Fibroblast of peridontal ligament (primary cell): ENCODE measurements around the gene ARL5A.

ENCODE experiments used
- DNase-seq: peaks from one replicate; pipeline ENCODE4 v3.0.0-alpha.2; 2010; ENCODE audit errors: extremely low read depth

The ARL5A gene

DNA sequence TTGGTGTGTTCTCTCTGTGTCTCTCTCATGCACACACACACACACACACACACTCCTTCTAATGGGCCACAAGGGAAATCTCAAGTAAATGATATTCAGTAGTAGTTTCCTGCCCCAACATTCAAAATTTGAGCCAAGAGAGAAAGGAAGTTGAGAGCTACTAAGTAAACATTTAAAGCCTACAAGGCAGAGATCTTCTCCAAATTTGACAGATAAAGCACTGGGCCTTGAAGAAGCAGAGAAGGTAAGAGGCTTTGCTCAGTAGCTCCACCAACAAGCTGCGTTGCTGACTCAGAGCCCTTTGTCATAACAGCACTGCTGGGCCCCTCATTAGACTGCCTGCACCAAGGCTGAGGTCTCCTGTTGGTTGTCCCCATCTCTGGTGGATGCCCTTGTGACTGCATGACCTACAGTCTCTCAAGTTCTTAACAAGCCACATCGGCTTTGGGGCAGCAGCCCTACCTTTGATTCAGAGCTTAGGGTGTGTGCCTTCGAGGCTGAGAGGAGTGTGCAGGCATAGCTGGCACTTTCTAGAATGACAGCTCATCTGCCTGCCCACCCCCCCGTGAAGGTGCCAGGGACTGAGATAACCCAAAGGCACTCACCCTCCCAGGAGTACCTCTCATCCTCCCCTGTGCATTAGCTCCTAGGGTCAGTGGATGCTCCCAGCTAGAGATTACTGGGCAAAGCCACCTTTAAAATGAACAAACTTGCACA is 61.6 kb downstream of the ARL5A start:
- no peak for DNase-seq

DNA sequence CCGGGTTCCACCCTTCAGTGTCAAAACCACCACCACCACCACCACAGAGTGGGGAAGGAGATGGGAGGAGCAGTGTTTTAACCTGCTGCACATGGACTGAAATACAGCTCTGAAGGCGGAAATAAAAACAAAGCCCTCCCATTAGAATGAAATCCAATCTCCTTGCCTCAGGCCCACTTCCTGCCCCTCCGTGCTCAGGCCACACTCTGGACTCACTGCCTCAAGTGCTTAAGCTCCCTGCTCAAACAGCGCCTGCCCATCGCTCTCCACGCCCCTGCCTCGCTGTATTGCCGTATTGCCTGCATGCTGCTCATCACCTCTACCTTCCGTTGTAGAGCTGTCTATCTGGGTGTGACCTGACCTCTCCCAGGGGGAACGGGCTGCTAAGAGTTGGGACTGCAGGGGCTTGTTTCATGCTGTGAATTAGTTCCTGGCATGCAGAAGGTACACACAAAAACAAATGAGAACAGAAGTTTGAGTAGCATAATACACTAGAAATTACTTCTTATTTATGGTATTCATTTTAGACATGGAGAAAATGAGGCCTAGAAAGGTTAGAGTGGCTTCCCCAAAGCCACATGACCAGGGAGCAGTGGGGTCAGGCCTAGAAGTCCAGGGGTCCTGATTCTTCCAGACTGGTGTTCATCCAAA is 62.3 kb downstream of the ARL5A start:
- DNase-seq = no peak

DNA sequence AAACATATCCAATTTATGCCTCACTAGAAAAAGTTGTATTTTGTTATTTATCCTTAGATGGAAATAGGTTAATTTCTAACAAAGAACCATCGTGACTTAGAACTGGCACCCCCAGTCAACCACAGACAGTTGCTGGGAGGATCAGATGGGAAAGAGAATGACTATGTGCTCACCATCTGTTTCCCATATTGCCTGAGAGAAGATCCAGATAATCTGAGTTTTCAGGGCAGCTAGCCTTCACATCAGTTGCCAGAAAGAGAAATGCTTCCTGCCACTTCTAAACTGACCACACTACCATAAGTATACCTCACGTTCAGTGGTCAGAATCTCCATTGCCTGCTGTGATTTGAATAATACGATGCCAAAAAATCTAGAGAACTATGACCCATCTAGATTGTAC is 65.5 kb downstream of the ARL5A start:
- peak; percentile 72 for DNase-seq

DNA sequence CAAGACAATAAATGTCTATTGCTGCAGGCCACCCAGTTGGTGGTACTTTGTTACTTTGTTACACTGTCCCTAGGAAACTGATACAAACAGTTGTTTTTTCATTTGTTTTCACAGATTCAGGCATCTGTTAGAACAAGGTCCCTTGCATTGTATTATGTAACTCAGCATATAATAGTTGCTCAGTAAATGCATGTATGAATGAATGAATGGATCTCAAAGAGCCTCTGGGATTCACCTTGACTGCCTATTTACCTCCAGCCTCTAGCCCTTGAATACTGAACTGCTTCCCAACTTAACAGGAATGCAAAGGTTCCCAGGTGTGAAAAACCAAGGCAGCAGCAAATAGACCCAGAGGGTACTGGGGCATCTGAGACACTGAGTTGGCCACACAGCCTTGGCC is 66.5 kb downstream of the ARL5A start:
- DNase-seq = no peak

DNA sequence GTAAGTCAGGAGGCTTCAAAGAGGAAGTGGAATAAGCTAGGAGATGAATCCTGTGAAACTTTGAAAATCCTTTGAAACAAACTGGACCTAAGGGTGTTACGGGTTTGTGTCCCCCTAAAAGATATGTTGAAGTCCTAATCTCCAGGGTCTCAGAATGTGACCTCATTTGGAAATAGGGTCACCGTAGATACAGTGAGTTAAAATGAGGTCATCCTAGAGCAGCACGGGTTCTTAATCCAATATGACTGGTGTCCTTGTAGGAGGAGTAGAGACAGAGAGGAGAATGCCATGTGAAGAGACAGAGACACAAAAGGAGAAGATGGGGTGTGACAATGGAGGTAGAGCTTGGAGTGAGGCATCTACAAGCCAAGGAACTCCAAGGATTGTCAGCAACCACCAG is 67.0 kb downstream of the ARL5A start:
- DNase-seq = no peak

DNA sequence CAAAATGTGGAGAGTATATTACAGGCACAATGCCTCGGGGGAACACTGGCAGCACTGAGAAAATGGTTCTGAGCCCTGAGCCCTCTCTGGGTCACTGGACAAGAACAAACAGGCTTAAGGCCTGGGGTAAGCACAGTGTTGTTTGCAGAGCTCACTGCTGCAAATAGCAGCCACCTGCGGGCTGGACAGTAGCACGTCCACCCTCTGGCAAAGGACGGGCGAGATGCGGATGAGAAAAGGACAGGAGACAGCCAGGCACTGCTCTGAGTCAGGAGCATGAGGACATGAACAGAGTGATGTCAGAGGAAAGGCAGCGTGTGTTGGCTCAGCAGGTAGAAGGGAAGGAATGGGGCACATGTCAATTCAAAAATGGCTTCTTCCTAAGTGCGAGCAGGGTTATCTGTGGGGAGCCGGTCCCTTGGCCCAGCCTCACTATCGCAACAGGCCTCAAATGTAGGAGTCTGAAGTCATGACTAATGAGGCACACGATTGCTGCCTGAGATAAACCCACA is 68.0 kb downstream of the ARL5A start:
- no peak for DNase-seq

DNA sequence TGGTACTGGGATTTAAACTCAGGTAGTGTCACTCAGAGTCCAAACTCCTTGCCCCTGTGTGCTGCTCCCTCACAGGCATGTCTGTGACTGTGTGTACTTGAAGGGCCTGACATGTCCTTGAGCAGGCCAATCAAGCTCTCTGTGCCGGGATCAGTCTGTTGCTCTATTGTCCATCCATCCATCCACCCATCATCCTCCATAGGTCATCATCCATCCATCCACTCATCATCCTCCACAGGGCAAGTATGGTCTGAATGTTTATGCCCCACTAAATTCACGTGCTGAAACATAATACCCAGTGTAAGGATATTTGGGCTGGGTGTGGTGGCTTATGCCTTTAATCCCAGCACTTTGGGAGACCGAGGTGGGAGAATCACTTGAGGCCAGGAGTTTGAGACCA is 69.5 kb downstream of the ARL5A start:
- DNase-seq = no peak

DNA sequence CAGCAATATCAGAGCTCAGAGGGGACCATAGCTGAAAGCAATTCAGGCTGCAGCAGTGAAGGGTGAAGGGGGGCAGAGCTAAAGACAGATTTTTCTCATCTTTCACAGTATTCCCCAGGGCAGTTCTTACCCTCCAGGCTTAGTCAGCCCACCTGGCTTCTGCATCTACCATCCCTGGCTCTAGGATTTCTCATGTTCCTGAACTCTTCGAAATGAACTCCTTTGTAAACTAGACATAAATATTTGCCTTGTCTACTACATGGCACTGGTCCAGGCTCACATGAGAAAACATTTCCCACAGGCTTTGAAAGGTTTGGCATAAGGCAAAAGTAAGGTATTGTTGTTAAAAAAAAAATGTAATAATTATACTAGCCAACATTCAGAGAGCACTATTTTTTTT is 70.4 kb downstream of the ARL5A start:
- no peak for DNase-seq

DNA sequence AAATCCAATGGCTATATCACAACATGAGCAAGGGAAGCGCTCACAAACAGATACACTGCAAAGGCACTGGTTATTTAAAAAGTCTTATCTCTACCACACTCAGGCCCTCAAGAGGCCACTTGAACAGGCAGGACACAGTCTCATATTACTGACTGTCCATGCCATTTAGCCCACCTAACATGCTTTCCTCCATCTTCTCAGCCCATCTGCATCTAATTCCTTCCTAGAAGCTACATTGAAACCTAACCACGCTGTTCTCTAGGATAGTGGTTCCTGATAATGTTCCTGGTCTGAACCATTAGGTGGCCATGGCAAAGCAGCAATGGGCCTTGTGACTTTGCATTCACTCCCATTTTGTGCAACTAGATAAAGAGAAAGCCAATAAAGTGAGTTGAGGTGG is 71.4 kb downstream of the ARL5A start:
- no peak for DNase-seq

DNA sequence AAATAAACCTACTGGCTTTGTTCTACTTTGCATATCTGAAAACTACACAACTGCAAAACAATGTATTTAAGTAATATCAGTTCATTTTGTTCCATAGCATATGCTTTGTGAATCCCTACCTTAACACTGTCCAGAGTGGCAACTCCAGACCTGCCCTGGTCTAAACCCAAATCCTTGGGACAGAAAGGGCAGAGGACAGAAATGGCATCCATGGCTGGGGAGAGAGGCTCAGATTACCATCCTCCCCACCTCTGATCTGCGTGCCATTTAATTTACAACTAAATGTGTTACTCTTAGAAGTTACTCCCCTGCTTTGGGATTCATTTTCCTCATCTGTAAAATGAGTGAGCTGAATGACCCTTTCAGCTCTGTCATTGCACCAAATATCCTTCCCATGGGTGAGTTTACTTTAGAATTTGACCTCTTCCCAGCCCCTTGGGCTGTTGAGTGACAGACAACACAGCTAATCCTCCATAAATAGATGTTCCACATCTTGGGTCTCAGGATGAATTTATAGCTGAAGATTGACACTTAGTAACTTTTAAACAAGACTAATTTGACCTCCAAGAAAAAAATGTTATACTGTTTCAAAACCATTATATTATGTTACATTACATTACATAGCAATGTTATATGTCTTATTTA is 73.8 kb downstream of the ARL5A start:
- DNase-seq = no peak

DNA sequence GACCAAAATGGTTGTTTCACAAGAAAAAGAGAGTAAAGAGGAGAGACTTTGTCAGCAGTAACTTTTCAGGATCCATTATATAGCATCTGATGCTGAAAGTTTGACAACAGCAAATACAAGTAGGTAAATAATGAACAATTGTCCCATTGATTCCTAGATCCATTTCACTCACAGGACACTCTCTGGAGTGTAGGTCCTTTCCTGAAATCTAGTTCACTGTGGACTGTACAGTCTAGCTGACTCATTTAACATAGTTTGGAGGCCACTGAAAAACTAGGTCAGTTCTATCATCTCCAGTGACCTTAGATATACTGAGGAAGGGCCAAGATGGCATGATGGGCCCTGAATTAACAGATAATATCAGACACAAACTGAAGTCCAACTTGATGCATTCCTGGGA is 74.7 kb downstream of the ARL5A start:
- DNase-seq = no peak
